HG03045 (cell line): ENCODE results near the gene FMO3.

Experiments used
- ATAC-seq: cut with Tn5 transposase; IDR thresholded peaks from one replicate; pipeline ENCODE4 v1.9.1; 2021; ENCODE audit warnings: mild to moderate bottlenecking, moderate library complexity; ENCODE audit not compliant: unreplicated experiment

FMO3 gene

GRCh38 chr1:171115280-171115897, 24.7 kb downstream of the FMO3 start:
- ATAC-seq = no peak

- ATAC-seq = no peak
Observed at GRCh38 chr1:171116676-171117075, 26.0 kb downstream of the FMO3 start.

GRCh38 chr1:171117085-171117484, 26.4 kb downstream of the FMO3 start:
- no peak for ATAC-seq

GRCh38 chr1:171119648-171120047, 28.9 kb downstream of the FMO3 start:
- ATAC-seq = no peak

GRCh38 chr1:171122299-171122698, 31.6 kb downstream of the FMO3 start:
- ATAC-seq = no peak

- no peak for ATAC-seq
Observed at GRCh38 chr1:171122893-171123292, 32.2 kb downstream of the FMO3 start.

- ATAC-seq = no peak
Observed at GRCh38 chr1:171126504-171126903, 35.8 kb downstream of the FMO3 start.

GRCh38 chr1:171127099-171127498, 36.4 kb downstream of the FMO3 start:
- ATAC-seq = no peak

- no peak for ATAC-seq
Observed at GRCh38 chr1:171127501-171127900, 36.8 kb downstream of the FMO3 start.

- ATAC-seq = no peak
Observed at GRCh38 chr1:171128463-171128862, 37.8 kb downstream of the FMO3 start.

GRCh38 chr1:171134204-171134923, 43.7 kb downstream of the FMO3 start:
- ATAC-seq = no peak

GRCh38 chr1:171137580-171137979, 46.9 kb downstream of the FMO3 start:
- no peak for ATAC-seq

- no peak for ATAC-seq
Observed at GRCh38 chr1:171138980-171139379, 48.3 kb downstream of the FMO3 start.

- ATAC-seq = no peak
Observed at GRCh38 chr1:171139890-171140289, 49.2 kb downstream of the FMO3 start.

- no peak for ATAC-seq
Observed at GRCh38 chr1:171140401-171140800, 49.7 kb downstream of the FMO3 start.

GRCh38 chr1:171140956-171141687, 50.4 kb downstream of the FMO3 start:
- no peak for ATAC-seq

GRCh38 chr1:171141688-171142415, 51.1 kb downstream of the FMO3 start:
- no peak for ATAC-seq

GRCh38 chr1:171142416-171143385, 52.0 kb downstream of the FMO3 start:
- no peak for ATAC-seq

GRCh38 chr1:171150156-171150555, 59.5 kb downstream of the FMO3 start:
- ATAC-seq = no peak

- no peak for ATAC-seq
Observed at GRCh38 chr1:171152549-171152948, 61.8 kb downstream of the FMO3 start.
